Heart left ventricle (tissue), 16 donors: ENCODE data around the gene SEMA5B. TPM values are rescaled to one million over a fixed set of nuclear protein-coding genes. Genes with fewer than 3 reads are reported as not detected.

Experiments
- ATAC-seq, 4 donors: fragments of 200-7000 bp; cut with Tn5 transposase; one replicate each; pipeline ENCODE4 v1.9.1; 2020 to 2022; ENCODE audit warnings: moderate library complexity in 4 of 4, mild to moderate bottlenecking in 3 of 4, moderate number of reproducible peaks in 1 of 4
- DNase-seq, 5 donors: peaks; one replicate each; pipeline ENCODE4 v3.0.0-alpha.2; 2020
- H3K27ac ChIP-seq, 12 donors: fragments of 200-600 bp; sonication (generic) in 4 of 12; one replicate each; pipeline versions ENCODE4 v1.5.0 to v1.8.0; 2016 to 2022; ENCODE audit warnings: mild to moderate bottlenecking in 2 of 12
- H3K27me3 ChIP-seq, 9 donors: fragments of 200-600 bp; sonication (generic) in 2 of 9; one replicate each; pipeline versions ENCODE4 v1.5.1 to v1.8.0; 2016 to 2022; ENCODE audit warnings: mild to moderate bottlenecking in 3 of 9
- H3K36me3 ChIP-seq, 9 donors: fragments of 200-600 bp; sonication (generic) in 2 of 9; one replicate each; pipeline versions ENCODE4 v1.5.0 to v1.8.0; 2018 to 2022; ENCODE audit warnings: mild to moderate bottlenecking in 2 of 9
- H3K4me1 ChIP-seq, 12 donors: fragments of 200-600 bp; sonication (generic) in 4 of 12; one replicate each; pipeline versions ENCODE4 v1.5.0 to v1.8.0; 2016 to 2022; ENCODE audit warnings: mild to moderate bottlenecking in 3 of 12
- H3K4me3 ChIP-seq, 12 donors: fragments of 200-600 bp; sonication (generic) in 4 of 12; one replicate each; pipeline versions ENCODE4 v1.5.0 to v1.8.0; 2017 to 2022; ENCODE audit warnings: mild to moderate bottlenecking in 9 of 12, moderate library complexity in 4 of 12
- H3K9me3 ChIP-seq, 12 donors: fragments of 200-600 bp; sonication (generic) in 4 of 12; one replicate each; pipeline versions ENCODE4 v1.5.0 to v1.8.0; 2016 to 2022; ENCODE audit warnings: mild to moderate bottlenecking in 1 of 12
- CTCF ChIP-seq, 12 donors: fragments of 200-600 bp; sonication (generic) in 4 of 12; IDR thresholded peaks; one replicate each; pipeline versions ENCODE4 v1.5.0 to v1.8.0; 2018 to 2022; ENCODE audit warnings: antibody characterized with exemption in 12 of 12, mild to moderate bottlenecking in 5 of 12
- POLR2A ChIP-seq, 2 donors: fragments of 450-650 bp; IDR thresholded peaks; one replicate each; pipeline ENCODE4 v1.6.1; 2017; ENCODE audit warnings: antibody characterized with exemption in 2 of 2, mild to moderate bottlenecking in 2 of 2, moderate library complexity in 2 of 2
- WGBS, 4 donors: extraction: QIAGEN DNeasy Blood & Tissue Kit in 2 of 4; methylation state at CpG; one replicate each; pipeline versions ENCODE4 v1.1.5 to v1.1.7; 2013 to 2018; 5-methylcytosine and 5-hydroxymethylcytosine counted together
- intact Hi-C, 10 donors: fragments of 100-400 bp; cut with DNase I; formaldehyde crosslinking; loops; one replicate each; pipeline versions ENCODE4 v1.11.1 to v1.14.2; 2022
- polyA plus RNA-seq, 2 donors: library from polyadenylated mRNA; stranded (reverse); fragments of 200-250 nt; gene quantifications; one replicate each; pipeline ENCODE4 v1.2.3, GENCODE V29; 2013
- total RNA-seq, 9 donors: library from RNA; depleted of rRNA in 2 of 9; stranded (reverse); fragments of >200 nt in 2 of 9; fragmentation: NEBNext Ultra II Directional in 3 of 9; extraction: Animal tissue kit (Norgen Biotek cat#: 25700) in 3 of 9; gene quantifications; one replicate each; pipeline versions ENCODE4 v1.1.0 to v1.2.4, GENCODE V29; 2016 to 2023
- donor health status: ischemic (EF 13 %, LVEDD 7.1; RV severe dilation, severe dysfunction).
- donor health status: healthy with polysubstance abuse.
- donor health status: DM: no; HTN: yes; CAD: no.
- donor health status: DM: no; HTN: no; CAD: no.
- donor health status: ischemic (EF 25% LVEDD 6.9; RV normal size, moderate dysfunction).
- donor health status: ischemic (EF 25% LVEDD 5.7; RV mildly dilated, moderate dysfunction).
- donor health status: healthy.
- donor health status: DM: yes; HTN: yes; CAD: no.
- donor health status: ischemic (EF 35%, LVEDD 5.7; RV mildly dilated, moderate dysfunction).
- donor health status: nonischemic (EF 11% LVEDD 7.7; RV severe dilation, severe dysfunction).
- donor health status: DM: yes; HTN: yes; CAD: no.
- donor health status: PGD.
- donor health status: ischemic (EF 29% LVEDD 5.4; RV normal size, mild dysfunction).
- donor health status: nonischemic (EF 23%, LVEDD 6.1; RV moderate dilation, normal function).

Gene SEMA5B
- total and polyA plus RNA-seq, 11 donors, result 2.2 to 16.7 (median 7.0) TPM

- intact Hi-C loops, result loop anchor here in 4 of 10 donors (5.0 to 10.0 kb wide), 4 partner anchors 34 to 606 kb away; no protein-coding TSS in a partner anchor
- 55 to 59% (median 56%) methylated on average over 5 to 7 of the region's 7 CpGs for WGBS, 4 donors
- peak overlapping the region in 5 of 12 donors; percentile 9 to 53 (median 36) for H3K27ac ChIP-seq
These were observed 79.2 kb downstream of the SEMA5B start for GRCh38 chr3:122948408-122948807.

GRCh38 chr3:122947738-122948137, 79.8 kb downstream of the SEMA5B start:
- no peaks in the 10 kb centered on the region for H3K27me3 ChIP-seq

More at GRCh38 chr3:122948408-122948807, 79.2 kb downstream of the SEMA5B start:
- no peak overlapping the region for H3K4me3 ChIP-seq
- DNase-seq, result no peak
- ATAC-seq, result peak; percentile 56 to 71 (median 60)
- no peaks in the 10 kb centered on the region for H3K27me3 ChIP-seq
- TF ChIP-seq CTCF (IDR thresholded peaks at IDR 0.05), result peak in 8 of 12 donors; percentile 16 to 51 (median 40)
- TF ChIP-seq POLR2A (IDR thresholded peaks at IDR 0.05), result no peak
- H3K9me3 ChIP-seq, result no peaks in the 10 kb centered on the region
- no peaks in the 10 kb centered on the region for H3K36me3 ChIP-seq
- peaks cover 0 to 49% (median 13%) of the 10 kb centered on the region in 12 donors for H3K4me1 ChIP-seq

GRCh38 chr3:122947196-122947595, 80.4 kb downstream of the SEMA5B start:
- H3K4me1 ChIP-seq, result peaks cover 0 to 52% (median 16%) of the 10 kb centered on the region in 12 donors
- no peak for ATAC-seq
- H3K9me3 ChIP-seq, result no peaks in the 10 kb centered on the region
- no peak overlapping the region for H3K4me3 ChIP-seq
- no peak for DNase-seq
- no peaks in the 10 kb centered on the region for H3K36me3 ChIP-seq
- 67 to 78% (median 75%) methylated on average over 7 of the region's 7 CpGs for WGBS, 4 donors
- intact Hi-C loops, result loop anchor here in 4 of 10 donors (5.0 to 10.0 kb wide), 4 partner anchors 35 to 608 kb away; no protein-coding TSS in a partner anchor
- TF ChIP-seq CTCF (IDR thresholded peaks at IDR 0.05) (no peak), POLR2A (IDR thresholded peaks at IDR 0.05) (no peak)
- no peaks in the 10 kb centered on the region for H3K27me3 ChIP-seq
- H3K27ac ChIP-seq, result peak overlapping the region in 8 of 12 donors; percentile 7 to 42 (median 28)

More at GRCh38 chr3:122947738-122948137, 79.8 kb downstream of the SEMA5B start:
- Histone ChIP-seq H3K9me3 (no peaks in the 10 kb centered on the region), H3K27ac (peak overlapping the region in 5 of 12 donors; percentile 15 to 42 (median 36)), H3K4me1 (peaks cover 0 to 53% (median 15%) of the 10 kb centered on the region in 12 donors), H3K4me3 (no peak overlapping the region), H3K36me3 (no peaks in the 10 kb centered on the region)
- TF ChIP-seq CTCF (IDR thresholded peaks at IDR 0.05) (no peak), POLR2A (IDR thresholded peaks at IDR 0.05) (no peak)
- intact Hi-C loops, result loop anchor here in 4 of 10 donors (5.0 to 10.0 kb wide), 4 partner anchors 35 to 607 kb away; no protein-coding TSS in a partner anchor
- WGBS, 4 donors, result 25 to 45% (median 40%) methylated on average over 2 of the region's 2 CpGs
- ATAC-seq (peak in 1 of 4 donors; percentile 28), DNase-seq (no peak)

- no peak for DNase-seq
- TF ChIP-seq CTCF (IDR thresholded peaks at IDR 0.05) (no peak), POLR2A (IDR thresholded peaks at IDR 0.05) (no peak)
- ATAC-seq, result no peak
- H3K27me3 ChIP-seq, result no peaks in the 10 kb centered on the region
- H3K4me3 ChIP-seq, result no peak overlapping the region
- H3K4me1 ChIP-seq, result peaks cover 0 to 52% (median 17%) of the 10 kb centered on the region in 12 donors
- H3K36me3 ChIP-seq, result no peaks in the 10 kb centered on the region
- H3K27ac ChIP-seq, result peak overlapping the region in 1 of 12 donors; percentile 0
- no peaks in the 10 kb centered on the region for H3K9me3 ChIP-seq
- intact Hi-C loops, result loop anchor here in 4 of 10 donors (5.0 to 10.0 kb wide), 4 partner anchors 36 to 609 kb away; no protein-coding TSS in a partner anchor
These were observed 81.4 kb downstream of the SEMA5B start for GRCh38 chr3:122946185-122946584.
